Measurements from ENCODE around the gene DHRS7C.

DHRS7C gene

GRCh38 chr17:9790889-9791876 is at the start of gene DHRS7C:
DHRS7C (minus strand) TSS chr17:9791592; CDS start chr17:9791284, 308 bp downstream.
- DNase-seq (ENCODE audit: low read depth in 1 of 2, low spot score in 1 of 2): no peak

GRCh38 chr17:9839433-9839832 is 48.0 kb upstream of the DHRS7C start:
- no peak for DNase-seq (ENCODE audit: low read depth in 1 of 2, low spot score in 1 of 2)

- no peak for DNase-seq (ENCODE audit: low read depth in 1 of 2, low spot score in 1 of 2)
These were observed 46.4 kb upstream of the DHRS7C start for GRCh38 chr17:9837551-9838471.

- no peak for DNase-seq (ENCODE audit: low read depth in 1 of 2, low spot score in 1 of 2)
These were observed 42.5 kb upstream of the DHRS7C start for GRCh38 chr17:9833922-9834321.

- DNase-seq (ENCODE audit: low read depth in 1 of 2, low spot score in 1 of 2): no peak
These were observed 39.3 kb upstream of the DHRS7C start for GRCh38 chr17:9830711-9831110.

GRCh38 chr17:9829343-9829742 is 38.0 kb upstream of the DHRS7C start:
- DNase-seq (ENCODE audit: low read depth in 1 of 2, low spot score in 1 of 2): no peak

- no peak for DNase-seq (ENCODE audit: low read depth in 1 of 2, low spot score in 1 of 2)
These were observed 37.2 kb upstream of the DHRS7C start for GRCh38 chr17:9828296-9829295.

- DNase-seq (ENCODE audit: low read depth in 1 of 2, low spot score in 1 of 2): no peak
These were observed 34.3 kb upstream of the DHRS7C start, which contains the start of gene GLP2R for GRCh38 chr17:9825641-9826150. GLP2R (plus strand) TSS chr17:9825924; CDS start chr17:9826064, 140 bp downstream.

GRCh38 chr17:9824797-9825338 is 33.5 kb upstream of the DHRS7C start:
- DNase-seq (ENCODE audit: low read depth in 1 of 2, low spot score in 1 of 2): no peak

- DNase-seq (ENCODE audit: low read depth in 1 of 2, low spot score in 1 of 2): no peak
These were observed 32.7 kb upstream of the DHRS7C start for GRCh38 chr17:9824094-9824493.

GRCh38 chr17:9821921-9822320 is 30.5 kb upstream of the DHRS7C start, which contains the start of gene GSG1L2:
GSG1L2 (minus strand) TSS chr17:9822079; CDS start chr17:9822071, 8 bp downstream.
- DNase-seq (ENCODE audit: low read depth in 1 of 2, low spot score in 1 of 2): no peak

- no peak for DNase-seq (ENCODE audit: low read depth in 1 of 2, low spot score in 1 of 2)
These were observed 29.1 kb upstream of the DHRS7C start for GRCh38 chr17:9820448-9820847.

- DNase-seq (ENCODE audit: low read depth in 1 of 2, low spot score in 1 of 2): no peak
These were observed 27.4 kb upstream of the DHRS7C start for GRCh38 chr17:9818760-9819159.

- DNase-seq (ENCODE audit: low read depth in 1 of 2, low spot score in 1 of 2): no peak
These were observed 25.7 kb upstream of the DHRS7C start for GRCh38 chr17:9817086-9817485.

GRCh38 chr17:9816472-9816871 is 25.1 kb upstream of the DHRS7C start:
- no peak for DNase-seq (ENCODE audit: low read depth in 1 of 2, low spot score in 1 of 2)

- no peak for DNase-seq (ENCODE audit: low read depth in 1 of 2, low spot score in 1 of 2)
These were observed 23.0 kb upstream of the DHRS7C start for GRCh38 chr17:9814337-9814945.

GRCh38 chr17:9813166-9813565 is 21.8 kb upstream of the DHRS7C start:
- DNase-seq (ENCODE audit: low read depth in 1 of 2, low spot score in 1 of 2): no peak

GRCh38 chr17:9811537-9811936 is 20.1 kb upstream of the DHRS7C start:
- no peak for DNase-seq (ENCODE audit: low read depth in 1 of 2, low spot score in 1 of 2)

GRCh38 chr17:9811086-9811485 is 19.7 kb upstream of the DHRS7C start:
- no peak for DNase-seq (ENCODE audit: low read depth in 1 of 2, low spot score in 1 of 2)

Measured in stimulated activated CD4-positive, alpha-beta T cell treated with anti-CD3 and anti-CD28 coated beads, Interleukin-15, amount 100 ng/mL, for 1 hour (primary cell).